HepG2 (cell line): ENCODE measurements around the gene SUN5. TPM values are rescaled to one million over a fixed set of nuclear protein-coding genes. Genes with fewer than 3 reads are reported as not detected.
A peak's percentile ranks its signal among the peaks of the same experiment; 100 is the strongest.

Source experiments
- ATRX ChIP-seq: sonication (generic); formaldehyde crosslinking; IDR thresholded peaks from 2 replicates; pipeline ENCODE4 v1.4.0; 2020; ENCODE audit warnings: missing genetic modification reagents, borderline replicate concordance
- BORCS8-MEF2B ChIP-seq: sonication (generic); formaldehyde crosslinking; IDR thresholded peaks from 2 replicates; pipeline ENCODE4 v1.8.0; 2022; ENCODE audit warnings: mild to moderate bottlenecking, missing genetic modification reagents
- CBX5 ChIP-seq: sonication (generic); formaldehyde crosslinking; IDR thresholded peaks from 2 replicates; pipeline ENCODE4 v1.4.0; 2020; ENCODE audit warnings: missing genetic modification reagents, borderline replicate concordance
- CCAR2 ChIP-seq: fragments of 200-400 bp; formaldehyde crosslinking; optimal IDR thresholded peaks from 2 replicates; pipeline ENCODE3; 2018; ENCODE audit warnings: low read depth, mild to moderate bottlenecking, low read length, moderate library complexity
- CEBPZ ChIP-seq: IDR thresholded peaks from 2 replicates; pipeline ENCODE4 v1.6.1; 2012; ENCODE audit warnings: low read length, improper control_type of control experiment
- EED ChIP-seq: sonication (generic); formaldehyde crosslinking; IDR thresholded peaks from 2 replicates; pipeline ENCODE4 v1.5.0; 2020; ENCODE audit warnings: mild to moderate bottlenecking, missing genetic modification reagents
- GTF2F1 ChIP-seq: fragments of 150-350 bp; IDR thresholded peaks from 2 replicates; pipeline ENCODE4 v1.6.1; 2014; ENCODE audit warnings: low read length
- HDAC1 ChIP-seq: sonication (generic); formaldehyde crosslinking; IDR thresholded peaks from 2 replicates; pipeline ENCODE4 v1.5.1; 2020; ENCODE audit warnings: mild to moderate bottlenecking, missing genetic modification reagents
- MZF1 ChIP-seq: sonication (generic); formaldehyde crosslinking; IDR thresholded peaks from 2 replicates; pipeline ENCODE4 v1.8.1; 2023; ENCODE audit warnings: mild to moderate bottlenecking, missing genetic modification reagents, borderline replicate concordance
- NR2F1 ChIP-seq, 2 experiments: fragments of 450-650 bp in 1 of 2; formaldehyde crosslinking in 1 of 2; IDR thresholded peaks; 2 replicates each; pipeline versions ENCODE4 v1.5.0 to v1.6.1; 2016 to 2020; ENCODE audit warnings: mild to moderate bottlenecking in 1 of 2, missing compliant biosample characterization in 1 of 2, missing genetic modification reagents in 1 of 2, moderate library complexity in 1 of 2
- PAWR ChIP-seq: sonication (generic); formaldehyde crosslinking; IDR thresholded peaks from 2 replicates; pipeline ENCODE4 v1.4.0; 2020; ENCODE audit warnings: missing genetic modification reagents, mild to moderate bottlenecking, borderline replicate concordance
- PITX1 ChIP-seq: sonication (generic); formaldehyde crosslinking; IDR thresholded peaks from 2 replicates; pipeline ENCODE4 v1.5.1; 2020; ENCODE audit warnings: mild to moderate bottlenecking, missing genetic modification reagents
- ZBTB49 ChIP-seq: sonication (generic); formaldehyde crosslinking; IDR thresholded peaks from 2 replicates; pipeline ENCODE4 v1.4.0; 2020; ENCODE audit warnings: missing genetic modification reagents, borderline replicate concordance
- ZNF138 ChIP-seq: sonication (generic); formaldehyde crosslinking; IDR thresholded peaks from 2 replicates; pipeline ENCODE4 v1.5.0; 2020; ENCODE audit warnings: mild to moderate bottlenecking, low read depth, missing genetic modification reagents
- ZNF142 ChIP-seq: sonication (generic); formaldehyde crosslinking; IDR thresholded peaks from 2 replicates; pipeline ENCODE4 v1.4.0; 2020; ENCODE audit warnings: missing genetic modification reagents
- ZNF33A ChIP-seq: sonication (generic); formaldehyde crosslinking; IDR thresholded peaks from 2 replicates; pipeline ENCODE4 v1.5.1; 2020; ENCODE audit warnings: missing genetic modification reagents, mild to moderate bottlenecking, moderate library complexity, borderline replicate concordance
- ZNF724P ChIP-seq: sonication (generic); formaldehyde crosslinking; IDR thresholded peaks from 2 replicates; pipeline ENCODE4 v1.8.0; 2022; ENCODE audit warnings: missing genetic modification reagents, borderline replicate concordance
- ZSCAN21 ChIP-seq: sonication (generic); formaldehyde crosslinking; IDR thresholded peaks from 2 replicates; pipeline ENCODE4 v1.8.0; 2022; ENCODE audit warnings: mild to moderate bottlenecking, missing genetic modification reagents, moderate library complexity, borderline replicate concordance
- polyA plus RNA-seq, 8 experiments: library from polyadenylated mRNA; depleted of rRNA in 3 of 8; stranded (reverse) in 7 of 8; unstranded in 1 of 8; fragments of >200 nt; fragmentation: Illumina TruSeq in 4 of 8; extraction: Trizol in 4 of 8; gene quantifications; 2 replicates each; pipeline versions ENCODE4 v1.2.1 to v1.2.3, GENCODE V29; 2011 to 2016; ENCODE audit warnings: low read depth in 4 of 8, missing spikeins in 1 of 8, mixed read lengths in 1 of 8; ENCODE audit not compliant: insufficient read depth in 1 of 8
- total RNA-seq, 5 experiments: library from RNA; depleted of rRNA; stranded (reverse); fragments of >200 nt; fragmentation: Illumina TruSeq; extraction: Trizol; gene quantifications; 2 replicates each; pipeline ENCODE4 v1.2.3, GENCODE V29; 2016; ENCODE audit warnings: low read depth in 1 of 5

Gene SUN5
- total and polyA plus RNA-seq, 2 of the 13 experiments (the other 11 are each of a cell fraction or from before 2014, with no cell fraction given), result not detected

GRCh38 chr20:33006776-33007375, 2.6 kb upstream of the SUN5 start (continued):
- TF ChIP-seq ZNF142 (CRISPR knock-in tag) (no peak), GTF2F1 (no peak), ZNF33A (CRISPR knock-in tag) (no peak), NR2F1 (CRISPR knock-in tag; IDR thresholded peaks at IDR 0.05) (peak in 1 of 2 experiments; percentile 65; a peak in 1 of 4 replicates), ZNF138 (CRISPR knock-in tag) (0 out of 2 replicates have a peak, but pooled peaks have one; percentile 6), MZF1 (CRISPR knock-in tag) (0 out of 2 replicates have a peak, but pooled peaks have one; percentile 79), CCAR2 (peak; percentile 88), HDAC1 (peak; percentile 6; the same call in 1 of the 2 replicates), ATRX (no peak), PAWR (no peak), ZSCAN21 (CRISPR knock-in tag) (peak; percentile 100), ZBTB49 (CRISPR knock-in tag) (0 out of 2 replicates have a peak, but pooled peaks have one; percentile 6), PITX1 (peak; percentile 51), CBX5 (CRISPR knock-in tag) (peak; percentile 46; the same call in 1 of the 2 replicates), EED (CRISPR knock-in tag) (no peak; the same call in 1 of the 2 replicates), BORCS8-MEF2B (CRISPR knock-in tag) (no peak), ZNF724P (no peak), CEBPZ (no peak)
